ENCODE results near the gene TLR9. TPM values are rescaled to one million over a fixed set of nuclear protein-coding genes. Genes with fewer than 3 reads are reported as not detected.
A peak's percentile ranks its signal among the peaks of the same experiment; 100 is the strongest.

The TLR9 gene
- not detected for total RNA-seq

GRCh38 chr3:52225452-52226228, at the start of gene TLR9:
TLR9 (minus strand) TSS chr3:52225645; CDS start chr3:52225529, 116 bp downstream.

GRCh38 chr3:52245322-52246263, 20.1 kb upstream of the TLR9 start, which contains the start of gene PPM1M:
PPM1M (plus strand) TSS chr3:52245759; CDS start chr3:52245825, 66 bp downstream.

GRCh38 chr3:52238761-52239701, 13.6 kb upstream of the TLR9 start, which contains the start of gene TWF2:
TWF2 (minus strand) TSS chr3:52239158; CDS start chr3:52239016, 142 bp downstream.

GRCh38 chr3:52197842-52198625, 27.4 kb downstream of the TLR9 start, which contains the start of gene ALAS1:
ALAS1 (plus strand) TSS chr3:52198160; CDS start chr3:52199242, 1,082 bp downstream.

Small RNA genes lying within 50 kb of the gene (small RNA-seq; reads per million reads assigned to genes)
- 1,040 reads per million, percentile 99 among the genes with 10 or more reads in this experiment for gene MIRLET7G (ENCODE audit: low replicate concordance)

Other genes with a start within 250 kb of the TLR9 start
- 47.4 TPM for gene ACY1, start 242.1 kb downstream of the TLR9 start, total RNA-seq
- 787 TPM for gene RPL29, start 229.8 kb downstream of the TLR9 start, total RNA-seq
- gene DUSP7, start 169.1 kb downstream of the TLR9 start, total RNA-seq, result 12.1 TPM
- 7.1 TPM for gene POC1A, start 71.2 kb downstream of the TLR9 start, total RNA-seq
- gene ALAS1, start 27.5 kb downstream of the TLR9 start, total RNA-seq, result 41.9 TPM
- 36.0 TPM for gene TWF2, start 13.5 kb upstream of the TLR9 start, total RNA-seq
- 15.0 TPM for gene PPM1M, start 20.1 kb upstream of the TLR9 start, total RNA-seq
- 74.4 TPM for gene WDR82, start 53.0 kb upstream of the TLR9 start, total RNA-seq
- 22.8 TPM for gene GLYCTK, start 62.2 kb upstream of the TLR9 start, total RNA-seq
- gene DNAH1, start 90.7 kb upstream of the TLR9 start, total RNA-seq, result 13.1 TPM
- gene BAP1, start 184.4 kb upstream of the TLR9 start, total RNA-seq, result 61.2 TPM
- gene PHF7, start 185.0 kb upstream of the TLR9 start, total RNA-seq, result 8.2 TPM
- 10.2 TPM for gene SEMA3G, start 219.5 kb upstream of the TLR9 start, total RNA-seq
- gene TNNC1, start 228.4 kb upstream of the TLR9 start, total RNA-seq, result 97.2 TPM
- 117 TPM for gene NISCH, start 230.0 kb upstream of the TLR9 start, total RNA-seq

Measured in metanephros (tissue), 2 donors.